Neuron (in vitro differentiated cells): ENCODE data around the gene HMGN1.

ENCODE experiments used
- H2AFZ ChIP-seq: one replicate; pipeline ENCODE4 v1.6.1; 2013; ENCODE audit warnings: low read depth, mild to moderate bottlenecking, inconsistent platforms, low read length, moderate library complexity
- H3K27me3 ChIP-seq: one replicate; pipeline ENCODE4 v1.6.1; 2013; ENCODE audit warnings: low read length; ENCODE audit not compliant: insufficient read depth
- H3K36me3 ChIP-seq: one replicate; pipeline ENCODE4 v1.6.1; 2013; ENCODE audit warnings: low read length; ENCODE audit not compliant: insufficient read depth
- H3K4me1 ChIP-seq: one replicate; pipeline ENCODE4 v1.6.1; 2013; ENCODE audit warnings: low read length; ENCODE audit not compliant: insufficient read depth
- H3K4me3 ChIP-seq: 2 replicates; pipeline ENCODE4 v1.5.1; 2013; ENCODE audit warnings: mild to moderate bottlenecking, low read length, moderate library complexity
- H3K9me3 ChIP-seq: one replicate; pipeline ENCODE4 v1.6.1; 2013; ENCODE audit warnings: low read length

The HMGN1 gene

GRCh38 chr21:39339231-39339630, 9.7 kb downstream of the HMGN1 start:
- Histone ChIP-seq H3K36me3 (peaks cover 25% of the 10 kb centered on the region), H3K27me3 (no peaks in the 10 kb centered on the region), H3K4me3 (no peak overlapping the region), H3K9me3 (no peaks in the 10 kb centered on the region), H3K4me1 (no peaks in the 10 kb centered on the region), H2AFZ (no peak overlapping the region)

- Histone ChIP-seq H3K4me1 (no peaks in the 10 kb centered on the region), H3K9me3 (no peaks in the 10 kb centered on the region), H3K36me3 (peaks cover 4% of the 10 kb centered on the region), H3K4me3 (no peak overlapping the region), H3K27me3 (no peaks in the 10 kb centered on the region), H2AFZ (no peak overlapping the region)
Measured at GRCh38 chr21:39336457-39337008, 12.4 kb downstream of the HMGN1 start.

GRCh38 chr21:39334611-39335010, 14.3 kb downstream of the HMGN1 start:
- no peaks in the 10 kb centered on the region for H3K4me1 ChIP-seq
- no peak overlapping the region for H3K4me3 ChIP-seq
- H2AFZ ChIP-seq: no peak overlapping the region
- H3K9me3 ChIP-seq: no peaks in the 10 kb centered on the region
- H3K27me3 ChIP-seq: no peaks in the 10 kb centered on the region
- no peaks in the 10 kb centered on the region for H3K36me3 ChIP-seq

- Histone ChIP-seq H3K27me3 (no peaks in the 10 kb centered on the region), H3K36me3 (no peaks in the 10 kb centered on the region), H3K9me3 (no peaks in the 10 kb centered on the region), H3K4me3 (no peak overlapping the region), H3K4me1 (no peaks in the 10 kb centered on the region), H2AFZ (no peak overlapping the region)
Measured at GRCh38 chr21:39332175-39332574, 16.7 kb downstream of the HMGN1 start.

- no peaks in the 10 kb centered on the region for H3K9me3 ChIP-seq
Measured at GRCh38 chr21:39330001-39330400, 18.9 kb downstream of the HMGN1 start.

GRCh38 chr21:39327727-39328126, 21.2 kb downstream of the HMGN1 start:
- Histone ChIP-seq H3K4me3 (no peak overlapping the region), H2AFZ (no peak overlapping the region), H3K9me3 (no peaks in the 10 kb centered on the region), H3K27me3 (no peaks in the 10 kb centered on the region), H3K36me3 (no peaks in the 10 kb centered on the region), H3K4me1 (no peaks in the 10 kb centered on the region)

More at GRCh38 chr21:39330001-39330400, 18.9 kb downstream of the HMGN1 start:
- no peaks in the 10 kb centered on the region for H3K36me3 ChIP-seq
- H2AFZ ChIP-seq: no peak overlapping the region
- H3K4me3 ChIP-seq: no peak overlapping the region
- no peaks in the 10 kb centered on the region for H3K4me1 ChIP-seq
- no peaks in the 10 kb centered on the region for H3K27me3 ChIP-seq

GRCh38 chr21:39326607-39327307, 22.1 kb downstream of the HMGN1 start:
- H3K9me3 ChIP-seq: no peaks in the 10 kb centered on the region
- no peaks in the 10 kb centered on the region for H3K36me3 ChIP-seq
- no peak overlapping the region for H2AFZ ChIP-seq
- no peaks in the 10 kb centered on the region for H3K4me1 ChIP-seq
- no peak overlapping the region for H3K4me3 ChIP-seq
- no peaks in the 10 kb centered on the region for H3K27me3 ChIP-seq

GRCh38 chr21:39325458-39325857, 23.4 kb downstream of the HMGN1 start:
- H2AFZ ChIP-seq: no peak overlapping the region
- no peaks in the 10 kb centered on the region for H3K4me1 ChIP-seq
- H3K36me3 ChIP-seq: no peaks in the 10 kb centered on the region
- no peak overlapping the region for H3K4me3 ChIP-seq
- no peaks in the 10 kb centered on the region for H3K27me3 ChIP-seq
- no peaks in the 10 kb centered on the region for H3K9me3 ChIP-seq

GRCh38 chr21:39321424-39321823, 27.5 kb downstream of the HMGN1 start:
- no peak overlapping the region for H3K4me3 ChIP-seq
- no peaks in the 10 kb centered on the region for H3K36me3 ChIP-seq
- H3K9me3 ChIP-seq: no peaks in the 10 kb centered on the region
- no peak overlapping the region for H2AFZ ChIP-seq
- no peaks in the 10 kb centered on the region for H3K4me1 ChIP-seq
- no peaks in the 10 kb centered on the region for H3K27me3 ChIP-seq

- Histone ChIP-seq H3K27me3 (no peaks in the 10 kb centered on the region), H3K4me3 (no peak overlapping the region), H3K9me3 (no peaks in the 10 kb centered on the region)
Measured at GRCh38 chr21:39319814-39320332, 29.0 kb downstream of the HMGN1 start.

GRCh38 chr21:39319251-39319756, 29.6 kb downstream of the HMGN1 start:
- Histone ChIP-seq H3K36me3 (no peaks in the 10 kb centered on the region), H3K4me3 (no peak overlapping the region), H3K4me1 (peaks cover 5% of the 10 kb centered on the region), H3K9me3 (no peaks in the 10 kb centered on the region), H2AFZ (no peak overlapping the region), H3K27me3 (no peaks in the 10 kb centered on the region)

More at GRCh38 chr21:39319814-39320332, 29.0 kb downstream of the HMGN1 start:
- Histone ChIP-seq H3K4me1 (peaks cover under 1% of the 10 kb centered on the region), H3K36me3 (no peaks in the 10 kb centered on the region), H2AFZ (no peak overlapping the region)

- H3K4me1 ChIP-seq: peaks cover 5% of the 10 kb centered on the region
- no peak overlapping the region for H2AFZ ChIP-seq
- H3K4me3 ChIP-seq: no peak overlapping the region
- H3K27me3 ChIP-seq: no peaks in the 10 kb centered on the region
- no peaks in the 10 kb centered on the region for H3K9me3 ChIP-seq
- no peaks in the 10 kb centered on the region for H3K36me3 ChIP-seq
Measured at GRCh38 chr21:39318091-39318959, 30.6 kb downstream of the HMGN1 start.
